Activated T-cell treated with anti-CD3 and anti-CD28 coated beads, Interleukin-2, amount 50 U/mL, for 72 hours (primary cell): Measurements from ENCODE around the gene NCAN. TPM values are rescaled to one million over a fixed set of nuclear protein-coding genes. Genes with fewer than 3 reads are reported as not detected.
"Not testable (repeated sequence)": the region's sequence is repeated elsewhere in the genome, so short reads cannot be mapped to it uniquely, and the experiment has no call there.

ENCODE experiments used
- ATAC-seq, 2 donors: fragments of 150-1000 bp; cut with Tn5 transposase; replicated peaks in 1 of 2; 2 replicates each; pipeline ENCODE4 v1.10.0; 2021; ENCODE audit warnings: moderate library complexity in 2 of 2, mild to moderate bottlenecking in 1 of 2
- DNase-seq, 2 donors: peaks; one replicate each; pipeline ENCODE4 v3.0.0; 2021 to 2022; ENCODE audit warnings: mixed read lengths in 1 of 2
- H3K27ac Mint-ChIP-seq: one replicate; pipeline ENCODE4 v1.8.0; 2022; ENCODE audit warnings: mild to moderate bottlenecking, moderate library complexity, mixed read lengths
- H3K27me3 Mint-ChIP-seq: one replicate; pipeline ENCODE4 v1.8.0; 2022; ENCODE audit warnings: low read depth, mixed read lengths
- H3K36me3 Mint-ChIP-seq, 2 donors: one replicate each; pipeline ENCODE4 v1.8.0; 2022; ENCODE audit warnings: mixed read lengths in 2 of 2, mild to moderate bottlenecking in 1 of 2; ENCODE audit not compliant: insufficient read depth in 2 of 2
- H3K4me1 Mint-ChIP-seq: one replicate; pipeline ENCODE4 v1.8.0; 2022; ENCODE audit warnings: low read depth, mixed read lengths
- H3K4me3 Mint-ChIP-seq, 2 donors: one replicate each; pipeline ENCODE4 v1.8.0; 2022; ENCODE audit warnings: mild to moderate bottlenecking in 2 of 2, mixed read lengths in 2 of 2, moderate library complexity in 2 of 2
- H3K9me3 Mint-ChIP-seq, 2 donors: one replicate each; pipeline ENCODE4 v1.8.0; 2022; ENCODE audit warnings: mixed read lengths in 2 of 2
- total RNA-seq, 2 donors: library from RNA; stranded (reverse); gene quantifications; one replicate each; pipeline ENCODE4 v1.2.3, GENCODE V29; 2022

NCAN gene
- total RNA-seq, 2 donors from 2014 or later, result 0.14 TPM; not detected in 1

DNA sequence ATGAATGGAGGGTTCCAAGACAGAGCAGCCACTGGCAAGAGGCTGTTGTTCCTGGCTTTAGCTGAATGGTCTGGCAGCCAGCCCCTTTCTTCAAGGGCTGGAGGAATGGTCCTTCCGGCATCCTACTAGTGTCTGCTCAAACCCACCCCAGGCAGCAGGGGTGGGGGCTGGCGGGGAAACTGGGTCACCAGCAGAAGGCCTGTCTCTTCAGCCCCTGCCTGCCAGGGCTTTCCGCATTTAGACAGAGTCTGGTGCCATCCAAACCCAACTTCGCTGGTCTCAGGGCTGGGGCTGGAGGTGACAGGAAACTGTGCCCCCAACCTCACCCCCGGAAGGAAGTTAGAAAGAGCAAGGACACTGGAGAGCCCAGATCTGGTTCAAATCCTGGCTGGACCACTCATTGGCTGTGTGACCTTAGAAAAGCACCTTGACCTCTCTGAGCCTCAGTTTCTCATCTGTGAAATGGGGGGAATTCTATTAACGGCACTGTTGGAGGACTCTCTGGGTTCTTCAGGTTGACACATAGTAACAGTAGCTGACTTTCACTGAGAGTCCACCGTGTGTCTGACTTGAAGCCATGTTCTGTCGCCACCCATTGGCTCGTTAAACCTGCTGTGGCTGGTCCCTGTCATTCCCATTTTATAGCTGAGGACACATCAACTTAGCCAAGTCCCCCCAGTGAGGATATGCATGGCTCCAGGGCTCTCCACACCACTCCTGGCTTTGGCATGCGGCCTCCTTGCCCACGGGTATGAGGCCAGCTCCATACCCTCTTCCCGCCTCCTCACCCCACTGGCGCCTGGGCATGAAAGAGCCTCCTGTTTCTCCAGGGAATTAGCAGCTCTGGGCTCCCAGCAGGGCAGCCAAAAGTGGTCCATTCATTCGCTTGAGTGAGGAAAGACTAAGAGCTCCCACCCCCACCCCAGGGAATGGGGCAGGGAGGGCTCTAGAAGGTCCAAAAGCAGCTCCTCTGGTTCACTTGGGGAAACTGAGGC lies 6.0 kb upstream of the NCAN start:
- Mint-ChIP-seq H3K27me3 (peaks cover 9% of the 10 kb centered on the region), H3K4me1 (peaks cover 41% of the 10 kb centered on the region), H3K4me3 (no peak overlapping the region), H3K9me3 (peaks cover 0 to 6% of the 10 kb centered on the region in 2 donors), H3K36me3 (peaks cover 0 to 2% of the 10 kb centered on the region in 2 donors), H3K27ac (no peak overlapping the region)
- ATAC-seq (no peak), DNase-seq (no peak)

DNA sequence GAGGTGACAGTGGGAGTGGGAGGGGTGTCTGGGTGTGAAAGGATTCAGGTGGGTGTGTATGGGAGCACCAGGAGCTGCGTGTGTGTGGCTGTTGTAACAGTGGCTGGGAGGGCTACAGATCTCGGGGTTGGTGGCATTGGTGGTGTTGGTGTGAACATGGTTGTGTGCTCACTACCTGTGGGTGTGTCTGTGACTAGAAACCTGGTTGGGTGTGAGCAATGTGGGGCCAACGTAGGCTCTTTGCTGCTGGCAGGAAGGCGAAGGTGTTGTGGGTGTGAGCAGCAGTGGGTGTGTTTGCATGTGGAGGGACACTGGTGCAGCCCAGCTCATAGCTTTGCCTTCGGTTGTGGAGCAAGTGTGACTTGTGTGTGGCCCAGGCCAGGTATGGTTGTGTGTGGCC lies 4.8 kb upstream of the NCAN start:
- ATAC-seq (no peak), DNase-seq (no peak)
- H3K27ac Mint-ChIP-seq, result no peak overlapping the region

DNA sequence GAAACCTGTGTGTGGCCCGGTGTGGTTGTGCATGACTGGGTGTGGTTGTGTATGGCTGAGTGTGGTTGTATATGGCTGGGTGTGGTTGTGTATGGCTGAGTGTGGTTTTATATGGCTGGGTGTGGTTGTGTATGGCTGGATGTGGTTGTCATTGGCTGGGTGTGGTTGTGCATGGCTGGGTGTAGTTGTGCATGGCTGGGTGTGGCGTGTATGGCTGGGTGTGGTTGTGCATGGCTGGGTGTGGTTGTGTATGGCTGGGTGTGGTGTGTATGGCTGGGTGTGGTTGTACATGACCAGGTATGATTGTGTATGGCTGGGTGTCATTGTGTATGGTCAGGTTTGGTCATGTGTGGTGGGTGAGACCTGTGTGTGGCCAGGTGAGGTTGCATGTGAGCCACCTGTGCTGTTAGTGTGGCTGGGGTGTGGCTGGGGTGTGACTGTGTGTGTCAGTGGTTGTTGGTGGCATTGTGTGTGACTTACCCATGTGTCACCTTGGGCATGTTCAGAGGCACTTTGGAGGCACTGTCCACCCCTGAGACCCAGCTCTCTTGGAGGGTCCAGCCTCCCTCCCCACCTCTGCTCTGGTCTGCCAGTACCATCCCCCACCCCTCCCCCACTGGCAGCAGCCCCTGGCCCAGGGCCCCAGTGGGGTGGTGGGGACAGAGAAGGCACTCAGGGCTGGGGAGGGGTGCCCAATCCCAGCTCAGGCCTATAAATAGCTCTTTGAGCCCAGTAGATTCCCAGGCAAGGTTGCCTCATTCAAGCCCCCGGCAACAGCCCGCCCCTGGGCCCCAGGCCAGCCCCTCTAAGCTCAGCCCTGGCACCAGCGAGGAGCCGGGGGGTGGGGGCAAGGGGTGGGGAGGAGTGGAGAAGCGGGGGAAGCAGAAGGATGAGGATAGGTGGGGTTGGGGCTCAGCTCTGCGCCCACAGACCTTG lies 3.9 kb upstream of the NCAN start:
- H3K9me3 Mint-ChIP-seq, result peaks cover 0 to 6% of the 10 kb centered on the region in 2 donors
- peaks cover 0 to 2% of the 10 kb centered on the region in 2 donors for H3K36me3 Mint-ChIP-seq
- H3K27ac Mint-ChIP-seq, result no peak overlapping the region
- H3K4me3 Mint-ChIP-seq, result no peak overlapping the region
- peaks cover 23% of the 10 kb centered on the region for H3K27me3 Mint-ChIP-seq
- ATAC-seq (no peak), DNase-seq (no peak)
- peaks cover 23% of the 10 kb centered on the region for H3K4me1 Mint-ChIP-seq

More for the DNA sequence above, 4.8 kb upstream of the NCAN start:
- peaks cover 0 to 6% of the 10 kb centered on the region in 2 donors for H3K9me3 Mint-ChIP-seq
- H3K27me3 Mint-ChIP-seq, result peaks cover 17% of the 10 kb centered on the region
- H3K36me3 Mint-ChIP-seq, result peaks cover 0 to 2% of the 10 kb centered on the region in 2 donors
- peaks cover 30% of the 10 kb centered on the region for H3K4me1 Mint-ChIP-seq
- H3K4me3 Mint-ChIP-seq, result no peak overlapping the region

DNA sequence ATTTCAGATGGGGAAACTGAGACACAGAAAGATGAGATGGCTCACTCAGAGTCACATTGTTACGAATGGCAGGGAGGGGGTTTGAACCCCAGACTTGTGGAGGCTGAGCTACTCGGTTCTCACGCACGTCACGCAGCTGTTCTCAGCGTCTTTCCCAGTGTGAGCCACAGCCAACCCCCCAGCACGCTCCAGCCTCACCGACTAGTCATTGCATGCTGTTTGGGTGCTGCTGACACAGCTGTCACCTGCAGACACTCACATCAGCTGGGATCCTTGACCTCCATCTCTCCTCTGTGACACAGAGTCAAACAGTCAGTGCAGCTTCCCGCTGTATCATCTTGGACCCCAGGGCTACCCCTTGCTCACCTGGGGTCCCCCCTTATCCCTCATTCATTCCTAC lies 2.4 kb upstream of the NCAN start:
- no peak overlapping the region for H3K4me3 Mint-ChIP-seq
- H3K27ac Mint-ChIP-seq, result no peak overlapping the region
- peaks cover 38% of the 10 kb centered on the region for H3K27me3 Mint-ChIP-seq
- H3K4me1 Mint-ChIP-seq, result peaks cover 28% of the 10 kb centered on the region
- no peaks in the 10 kb centered on the region for H3K36me3 Mint-ChIP-seq
- ATAC-seq, result no peak
- no peak for DNase-seq
- H3K9me3 Mint-ChIP-seq, result peaks cover 0 to 6% of the 10 kb centered on the region in 2 donors

DNA sequence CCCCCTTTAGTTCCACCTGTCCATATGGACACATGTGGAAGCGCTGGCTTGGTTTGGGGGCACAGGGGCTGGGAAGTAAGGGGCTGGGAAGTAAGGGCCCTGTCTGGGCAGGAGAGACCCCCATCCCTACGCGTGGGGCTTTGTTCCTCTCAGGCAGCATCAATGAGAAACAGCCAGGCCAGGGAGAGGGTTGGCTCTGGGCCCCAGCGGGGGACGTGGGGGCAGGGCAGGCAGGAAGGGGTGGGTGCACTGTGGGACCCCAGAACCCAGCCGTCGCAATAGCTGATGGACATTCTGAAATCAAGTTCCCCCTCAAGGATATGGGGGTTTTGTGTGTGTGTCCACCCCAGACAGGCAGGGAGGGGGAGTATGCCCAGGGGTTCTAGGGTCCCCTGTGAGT lies 1.2 kb downstream of the NCAN start:
- H3K4me1 Mint-ChIP-seq, result peaks cover 16% of the 10 kb centered on the region
- H3K27ac Mint-ChIP-seq, result no peak overlapping the region
- no peaks in the 10 kb centered on the region for H3K9me3 Mint-ChIP-seq
- H3K27me3 Mint-ChIP-seq, result peaks cover 50% of the 10 kb centered on the region
- no peak for DNase-seq
- H3K36me3 Mint-ChIP-seq, result no peaks in the 10 kb centered on the region
- H3K4me3 Mint-ChIP-seq, result no peak overlapping the region
- no peak for ATAC-seq

DNA sequence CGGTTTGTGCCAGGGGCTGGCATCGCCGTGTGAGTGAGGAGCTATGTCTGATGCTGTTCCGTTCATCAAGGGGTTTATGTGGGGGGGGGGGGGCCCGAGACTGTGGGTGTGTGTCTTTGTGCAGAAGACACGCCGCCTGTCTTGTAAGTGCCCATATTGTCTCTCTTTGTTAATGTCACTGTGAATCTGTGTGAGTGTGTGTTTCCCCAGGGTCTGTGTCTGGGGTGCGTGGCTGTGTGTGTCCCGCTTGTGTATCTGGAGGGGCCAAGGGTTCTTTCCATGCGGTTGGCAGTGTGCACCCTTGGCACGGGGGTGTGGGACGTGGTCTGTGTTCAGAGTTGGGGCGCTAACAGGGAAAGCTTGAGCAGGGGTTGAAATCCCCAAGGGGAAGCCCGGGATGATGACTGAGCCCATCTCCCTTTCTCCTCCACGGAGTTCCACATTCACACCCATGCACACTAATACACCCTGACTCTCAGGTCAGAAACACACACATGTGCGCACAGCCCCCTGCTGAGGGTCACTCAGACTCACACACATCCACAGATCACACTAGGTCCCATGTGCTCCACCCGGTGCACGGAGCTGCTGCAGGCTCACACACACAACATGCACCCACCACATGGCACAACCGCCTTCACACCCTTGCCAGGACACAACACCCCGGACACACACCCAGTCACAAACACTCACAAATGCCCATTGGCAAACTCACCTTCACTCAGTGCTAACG lies 1.8 kb downstream of the NCAN start:
- H3K4me1 Mint-ChIP-seq, result peaks cover 16% of the 10 kb centered on the region
- H3K4me3 Mint-ChIP-seq, result no peak overlapping the region
- H3K27ac Mint-ChIP-seq, result no peak overlapping the region
- DNase-seq (no peak), ATAC-seq (no peak)
- H3K36me3 Mint-ChIP-seq, result no peaks in the 10 kb centered on the region
- H3K9me3 Mint-ChIP-seq, result no peaks in the 10 kb centered on the region
- H3K27me3 Mint-ChIP-seq, result peaks cover 50% of the 10 kb centered on the region

DNA sequence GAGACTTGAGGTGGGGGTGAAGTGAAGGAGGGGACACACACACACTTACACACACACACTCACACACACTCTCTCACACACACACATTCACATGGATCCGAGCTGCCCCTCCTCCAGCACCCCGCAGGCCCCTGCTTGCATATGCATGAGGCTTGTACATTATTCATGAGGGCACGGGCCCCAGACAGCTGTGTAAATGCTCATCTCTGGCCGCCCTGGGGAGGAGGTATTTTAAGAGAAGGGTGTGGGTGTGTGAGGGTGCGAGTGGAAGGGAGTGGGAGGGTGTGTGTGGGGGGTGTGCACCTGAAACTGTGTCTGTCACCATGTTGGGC lies 2.4 kb downstream of the NCAN start:
- no peaks in the 10 kb centered on the region for H3K36me3 Mint-ChIP-seq
- H3K27ac Mint-ChIP-seq, result no peak overlapping the region
- H3K4me3 Mint-ChIP-seq, result no peak overlapping the region
- peaks cover 16% of the 10 kb centered on the region for H3K4me1 Mint-ChIP-seq
- no peak for DNase-seq
- no peak for ATAC-seq
- H3K9me3 Mint-ChIP-seq, result no peaks in the 10 kb centered on the region
- H3K27me3 Mint-ChIP-seq, result peaks cover 50% of the 10 kb centered on the region

DNA sequence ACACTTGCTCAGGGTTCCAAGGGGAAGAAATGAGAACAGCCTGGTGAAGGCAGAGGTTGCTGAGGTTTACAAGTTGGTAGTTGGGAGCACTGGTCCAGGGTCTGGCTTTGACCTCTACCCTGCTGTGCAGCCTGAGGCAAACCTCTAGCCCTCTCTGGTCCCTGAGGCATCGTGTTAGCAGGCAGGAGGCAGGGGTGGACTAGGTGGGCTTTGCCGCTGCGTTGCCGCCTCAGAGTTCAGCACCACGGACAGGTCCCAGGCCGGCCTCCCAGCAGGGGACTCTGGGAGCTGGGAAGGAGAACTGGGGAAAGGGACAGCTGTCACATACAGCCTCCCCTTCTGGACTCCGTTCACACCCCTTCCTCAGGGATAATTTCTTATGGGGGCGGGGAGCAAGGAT lies 3.1 kb downstream of the NCAN start:
- Mint-ChIP-seq H3K9me3 (no peaks in the 10 kb centered on the region), H3K4me1 (peaks cover 16% of the 10 kb centered on the region), H3K27me3 (peaks cover 46% of the 10 kb centered on the region), H3K27ac (no peak overlapping the region), H3K36me3 (no peaks in the 10 kb centered on the region), H3K4me3 (no peak overlapping the region)
- DNase-seq (peak; percentile 35 to 38), ATAC-seq (no peak)

DNA sequence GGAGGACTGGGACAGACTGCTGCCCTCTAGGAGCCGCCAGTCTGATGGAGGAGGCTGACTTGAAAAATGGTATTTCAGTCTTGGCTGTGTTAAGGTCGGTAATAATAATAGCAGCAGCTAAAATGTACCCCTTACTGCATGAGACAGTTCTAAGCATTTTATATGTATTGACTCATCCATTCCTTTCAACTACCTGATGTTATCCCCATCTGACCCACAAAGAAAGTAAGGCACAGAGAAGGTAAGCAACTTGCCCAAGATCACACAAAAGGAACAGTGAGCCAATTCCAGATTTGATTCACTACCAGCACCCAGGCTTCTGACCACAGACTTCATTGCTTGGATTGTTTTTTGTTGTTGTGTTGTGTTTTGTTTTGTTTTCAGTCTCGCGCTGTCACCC lies 4.0 kb downstream of the NCAN start:
- ATAC-seq (peak; percentile 35 to 55), DNase-seq (no peak)
- H3K9me3 Mint-ChIP-seq, result no peaks in the 10 kb centered on the region
- H3K36me3 Mint-ChIP-seq, result no peaks in the 10 kb centered on the region
- H3K4me3 Mint-ChIP-seq, result no peak overlapping the region
- peaks cover 16% of the 10 kb centered on the region for H3K4me1 Mint-ChIP-seq
- peaks cover 40% of the 10 kb centered on the region for H3K27me3 Mint-ChIP-seq
- H3K27ac Mint-ChIP-seq, result no peak overlapping the region

DNA sequence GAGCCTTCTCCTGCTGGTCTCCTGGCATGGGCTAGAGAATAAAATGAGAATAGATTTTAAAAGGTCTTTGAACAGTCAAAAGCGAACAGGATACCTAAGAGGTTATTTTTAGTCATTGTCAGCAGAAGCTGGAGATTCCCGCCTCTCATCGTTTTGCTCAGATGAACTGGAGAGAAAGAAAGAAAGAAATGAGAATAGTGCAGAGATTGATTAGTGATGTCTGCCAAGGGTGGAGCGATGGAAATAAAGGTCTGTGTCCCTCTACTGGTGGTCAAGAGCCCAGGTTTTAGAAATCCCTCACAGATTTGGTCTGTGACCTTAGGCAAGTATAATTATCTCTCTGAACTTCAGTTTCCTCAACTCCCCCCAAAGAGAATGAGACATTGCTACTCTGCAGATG lies 5.3 kb downstream of the NCAN start:
- H3K27ac Mint-ChIP-seq, result no peak overlapping the region
- H3K4me1 Mint-ChIP-seq, result peaks cover 16% of the 10 kb centered on the region
- DNase-seq, result no peak
- H3K9me3 Mint-ChIP-seq, result no peaks in the 10 kb centered on the region
- H3K36me3 Mint-ChIP-seq, result no peaks in the 10 kb centered on the region
- ATAC-seq, result peak in 1 of 2 donors; percentile 9
- H3K4me3 Mint-ChIP-seq, result no peak overlapping the region
- H3K27me3 Mint-ChIP-seq, result peaks cover 33% of the 10 kb centered on the region

DNA sequence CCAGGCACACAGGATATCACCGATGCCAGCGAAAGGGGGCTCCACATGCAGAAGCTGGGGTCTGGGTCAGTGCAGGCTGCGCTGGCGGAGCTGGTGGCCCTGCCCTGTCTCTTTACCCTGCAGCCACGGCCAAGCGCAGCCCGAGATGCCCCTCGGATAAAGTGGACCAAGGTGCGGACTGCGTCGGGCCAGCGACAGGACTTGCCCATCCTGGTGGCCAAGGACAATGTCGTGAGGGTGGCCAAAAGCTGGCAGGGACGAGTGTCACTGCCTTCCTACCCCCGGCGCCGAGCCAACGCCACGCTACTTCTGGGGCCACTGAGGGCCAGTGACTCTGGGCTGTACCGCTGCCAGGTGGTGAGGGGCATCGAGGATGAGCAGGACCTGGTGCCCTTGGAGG lies 7.2 kb downstream of the NCAN start:
- Mint-ChIP-seq H3K27me3 (peaks cover 17% of the 10 kb centered on the region), H3K4me1 (peaks cover 13% of the 10 kb centered on the region), H3K4me3 (no peak overlapping the region), H3K27ac (no peak overlapping the region), H3K36me3 (no peaks in the 10 kb centered on the region), H3K9me3 (no peaks in the 10 kb centered on the region)
- no peak for ATAC-seq
- DNase-seq, result no peak

DNA sequence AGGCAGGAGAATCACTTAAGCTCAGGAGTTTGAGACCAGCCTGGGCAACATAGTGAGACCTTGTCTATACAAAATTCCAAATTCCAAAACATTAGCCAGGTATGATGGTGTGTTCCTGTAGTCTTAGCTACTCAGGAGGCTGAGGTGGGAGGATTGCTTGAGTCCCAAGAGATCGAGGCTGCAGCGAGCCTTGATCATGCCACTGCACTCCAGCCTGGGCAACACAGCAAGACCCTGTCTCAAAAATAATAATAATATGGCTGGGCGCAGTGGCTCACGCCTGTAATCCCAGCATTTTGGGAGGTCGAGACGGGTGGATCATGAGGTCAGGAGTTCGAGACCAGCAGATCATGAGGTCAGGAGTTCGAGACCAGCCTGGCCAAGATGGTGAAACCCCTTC lies 9.2 kb downstream of the NCAN start:
- H3K4me3 Mint-ChIP-seq, DNase-seq, ATAC-seq, H3K36me3 Mint-ChIP-seq, H3K27ac Mint-ChIP-seq, H3K9me3 Mint-ChIP-seq: not testable (repeated sequence)
- H3K4me1 Mint-ChIP-seq, result peaks cover 12% of the 10 kb centered on the region
- H3K27me3 Mint-ChIP-seq, result peaks cover 13% of the 10 kb centered on the region
